ENCODE measurements around the gene NBAS. TPM values are rescaled to one million over a fixed set of nuclear protein-coding genes. Genes with fewer than 3 reads are reported as not detected.

The NBAS gene
- total and polyA plus RNA-seq, 3 experiments from 2014 or later: 22.0 to 34.1 (median 30.6) TPM

DNA sequence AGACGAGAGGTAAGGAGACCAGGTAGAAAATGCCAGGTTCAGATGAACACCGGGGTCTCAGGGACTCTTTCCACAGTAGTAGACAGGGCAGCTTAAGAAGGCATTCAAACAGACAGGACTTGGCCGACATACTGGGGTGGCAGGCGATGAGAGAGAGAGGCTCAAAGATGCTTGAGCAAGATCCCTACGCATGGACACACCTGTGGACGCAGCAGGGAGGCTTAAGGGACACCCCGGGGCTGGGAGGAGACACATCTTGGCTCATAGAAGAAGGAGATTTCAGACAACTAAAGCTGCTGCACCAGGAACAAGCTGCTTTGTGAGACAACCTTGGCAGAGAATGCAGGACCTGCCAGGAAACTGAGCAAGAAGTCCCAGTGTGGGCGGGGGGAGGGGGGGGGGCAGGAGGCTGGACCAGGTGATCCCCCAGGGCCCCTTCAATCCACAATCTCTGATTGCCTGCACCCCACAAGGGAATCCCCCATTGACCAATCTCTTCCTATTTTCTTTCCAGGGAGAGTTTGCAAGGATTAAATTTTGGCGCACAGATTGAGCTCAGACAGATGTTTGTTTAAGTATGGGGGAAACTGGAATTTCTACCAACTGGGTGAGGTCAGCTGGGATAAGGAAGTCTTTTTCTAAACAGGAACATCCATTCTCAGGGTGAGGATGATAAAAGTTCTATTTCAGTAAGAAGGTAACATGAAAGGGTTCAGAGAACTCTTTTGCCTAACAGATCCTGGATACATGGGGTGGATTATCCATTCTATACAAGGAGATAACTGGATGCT, 400.7 kb downstream of the NBAS start:
- Mint-ChIP-seq H3K27ac (peak overlapping the region in 2 of 8 donors; percentile 48 to 78), H3K27me3 (no peaks in the 10 kb centered on the region), H3K4me3 (no peak overlapping the region), H3K4me1 (no peaks in the 10 kb centered on the region), H3K36me3 (peaks cover 0 to 3% (median 0%) of the 10 kb centered on the region in 3 donors), H3K9me3 (no peaks in the 10 kb centered on the region)
- CTCF ChIA-PET: no interaction called here
- Histone ChIP-seq H3K27me3 (ENCODE audit: insufficient read depth, low read length, poor library complexity, severe bottlenecking) (no peaks in the 10 kb centered on the region), H3K9me3 (ENCODE audit: low read length) (no peaks in the 10 kb centered on the region), H3K4me3 (ENCODE audit: low read length) (no peak overlapping the region), H3K36me3 (ENCODE audit: insufficient read depth, low read length) (no peaks in the 10 kb centered on the region), H3K4me1 (ENCODE audit: insufficient read depth, low read length) (no peaks in the 10 kb centered on the region), H3K27ac (ENCODE audit: low read depth, low read length) (no peak overlapping the region)
- POLR2A ChIA-PET: no interaction called here
- DNase-seq: no peak

DNA sequence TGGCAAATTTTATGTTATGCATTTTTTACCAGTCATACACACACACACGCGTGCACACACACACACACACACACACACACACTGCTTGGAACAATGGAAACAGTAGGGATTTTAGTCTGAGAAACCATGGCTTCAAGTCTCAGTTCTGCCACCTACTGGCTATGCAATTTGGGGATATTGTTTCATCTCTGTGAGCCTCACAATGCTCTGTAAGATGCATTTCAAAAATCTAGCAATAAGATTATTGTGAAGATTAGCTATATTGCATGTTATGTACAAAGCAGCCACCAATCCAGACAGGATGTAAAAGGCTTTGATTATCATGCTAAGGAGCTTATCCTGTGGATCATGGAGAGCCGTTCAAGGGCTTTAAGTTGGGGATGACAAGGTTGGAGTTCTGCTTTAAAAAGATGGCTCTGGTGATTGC, 401.4 kb downstream of the NBAS start:
- Histone ChIP-seq H3K4me1 (ENCODE audit: insufficient read depth, low read length) (no peaks in the 10 kb centered on the region), H3K27me3 (ENCODE audit: insufficient read depth, low read length, poor library complexity, severe bottlenecking) (no peaks in the 10 kb centered on the region), H3K36me3 (ENCODE audit: insufficient read depth, low read length) (no peaks in the 10 kb centered on the region), H3K9me3 (ENCODE audit: low read length) (no peaks in the 10 kb centered on the region), H3K4me3 (ENCODE audit: low read length) (no peak overlapping the region), H3K27ac (ENCODE audit: low read depth, low read length) (no peak overlapping the region)
- no peaks in the 10 kb centered on the region for H3K27me3 Mint-ChIP-seq
- no peaks in the 10 kb centered on the region for H3K4me1 Mint-ChIP-seq
- H3K36me3 Mint-ChIP-seq: no peaks in the 10 kb centered on the region
- CTCF ChIA-PET: no interaction called here
- H3K27ac Mint-ChIP-seq: peak overlapping the region in 1 of 8 donors; percentile 78
- H3K9me3 Mint-ChIP-seq: no peaks in the 10 kb centered on the region
- POLR2A ChIA-PET: no interaction called here
- DNase-seq: no peak
- H3K4me3 Mint-ChIP-seq: no peak overlapping the region

DNA sequence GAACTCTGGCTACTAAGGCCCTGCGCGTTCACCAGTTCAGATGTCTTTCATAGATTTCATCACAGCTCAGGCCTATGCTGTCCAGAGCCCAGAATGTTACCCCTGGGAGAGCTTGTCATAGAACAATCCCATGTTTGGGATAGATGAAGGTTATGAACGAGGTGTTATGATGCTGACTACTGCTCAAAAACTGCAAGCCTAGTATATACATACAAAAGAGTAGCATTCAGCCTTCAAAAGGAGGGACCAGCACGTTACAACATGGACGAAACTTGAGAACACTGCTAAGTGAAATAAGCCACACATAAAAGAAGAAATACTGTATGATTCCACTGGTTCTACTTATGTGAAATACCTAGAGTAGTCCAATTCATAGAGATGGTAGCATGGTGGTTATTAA, 401.9 kb downstream of the NBAS start:
- no peaks in the 10 kb centered on the region for H3K36me3 Mint-ChIP-seq

DNA sequence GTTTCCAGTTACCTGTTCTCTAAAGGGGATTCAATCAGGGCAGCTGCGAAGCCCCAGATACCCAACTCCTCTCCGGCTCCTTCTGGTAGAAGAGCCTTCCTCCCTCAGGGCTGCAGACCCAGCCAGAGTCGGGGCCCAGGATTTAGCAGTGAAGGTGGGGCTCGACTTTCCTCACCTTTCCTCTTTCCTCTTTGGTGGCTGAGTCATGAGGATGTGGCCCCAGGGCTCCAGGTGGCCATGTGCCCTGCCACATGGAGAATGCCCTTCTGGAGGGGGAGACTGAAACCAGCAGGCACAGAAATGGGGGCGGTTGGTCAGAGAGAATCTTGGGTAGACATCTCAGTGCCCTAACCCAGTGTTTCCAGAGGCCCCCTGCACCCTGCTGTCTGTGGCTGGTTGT, 402.6 kb downstream of the NBAS start:
- Mint-ChIP-seq H3K36me3 (no peaks in the 10 kb centered on the region), H3K9me3 (no peaks in the 10 kb centered on the region), H3K4me3 (no peak overlapping the region), H3K27me3 (no peaks in the 10 kb centered on the region), H3K27ac (no peak overlapping the region), H3K4me1 (no peaks in the 10 kb centered on the region)
- no peaks in the 10 kb centered on the region for H3K4me1 ChIP-seq (ENCODE audit: insufficient read depth, low read length)
- DNase-seq: no peak
- no peaks in the 10 kb centered on the region for H3K27me3 ChIP-seq (ENCODE audit: insufficient read depth, low read length, poor library complexity, severe bottlenecking)
- no peaks in the 10 kb centered on the region for H3K9me3 ChIP-seq (ENCODE audit: low read length)
- POLR2A ChIA-PET: no interaction called here
- CTCF ChIA-PET: no interaction called here
- H3K4me3 ChIP-seq (ENCODE audit: low read length): no peak overlapping the region
- H3K27ac ChIP-seq (ENCODE audit: low read depth, low read length): no peak overlapping the region
- H3K36me3 ChIP-seq (ENCODE audit: insufficient read depth, low read length): no peaks in the 10 kb centered on the region

More for the DNA sequence above, 401.9 kb downstream of the NBAS start:
- Histone ChIP-seq H3K4me1 (ENCODE audit: insufficient read depth, low read length) (no peaks in the 10 kb centered on the region), H3K9me3 (ENCODE audit: low read length) (no peaks in the 10 kb centered on the region), H3K27me3 (ENCODE audit: insufficient read depth, low read length, poor library complexity, severe bottlenecking) (no peaks in the 10 kb centered on the region), H3K36me3 (ENCODE audit: insufficient read depth, low read length) (no peaks in the 10 kb centered on the region), H3K27ac (ENCODE audit: low read depth, low read length) (no peak overlapping the region), H3K4me3 (ENCODE audit: low read length) (no peak overlapping the region)
- Mint-ChIP-seq H3K27me3 (no peaks in the 10 kb centered on the region), H3K4me3 (no peak overlapping the region), H3K9me3 (no peaks in the 10 kb centered on the region), H3K27ac (peak overlapping the region in 1 of 8 donors; percentile 43), H3K4me1 (no peaks in the 10 kb centered on the region)
- CTCF ChIA-PET: no interaction called here
- POLR2A ChIA-PET: no interaction called here
- no peak for DNase-seq

DNA sequence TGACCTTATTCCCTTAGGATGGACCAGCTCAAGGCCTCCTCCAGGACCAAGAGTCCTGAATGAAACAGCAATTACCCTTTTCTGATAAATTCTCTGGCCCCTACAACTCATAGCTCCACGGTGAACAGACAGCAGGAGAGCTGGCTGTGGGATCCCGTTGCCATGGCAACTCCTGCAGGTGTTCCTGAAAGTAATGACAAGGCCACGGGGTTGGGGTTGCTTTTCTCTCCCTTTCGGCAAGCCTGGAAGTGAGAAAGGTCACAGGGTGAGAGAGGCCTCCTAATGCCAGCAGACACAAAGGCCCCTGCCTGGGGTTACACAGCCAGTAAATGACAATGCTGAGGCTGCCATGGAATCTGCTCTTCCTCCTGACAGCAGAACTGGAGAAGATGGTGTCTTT, 403.0 kb downstream of the NBAS start:
- H3K36me3 ChIP-seq (ENCODE audit: insufficient read depth, low read length): no peaks in the 10 kb centered on the region
- Mint-ChIP-seq H3K4me3 (no peak overlapping the region), H3K27me3 (no peaks in the 10 kb centered on the region), H3K4me1 (no peaks in the 10 kb centered on the region), H3K9me3 (no peaks in the 10 kb centered on the region), H3K27ac (no peak overlapping the region), H3K36me3 (no peaks in the 10 kb centered on the region)
- H3K27ac ChIP-seq (ENCODE audit: low read depth, low read length): no peak overlapping the region
- no peak for DNase-seq
- POLR2A ChIA-PET: no interaction called here
- no peaks in the 10 kb centered on the region for H3K27me3 ChIP-seq (ENCODE audit: insufficient read depth, low read length, poor library complexity, severe bottlenecking)
- no peaks in the 10 kb centered on the region for H3K9me3 ChIP-seq (ENCODE audit: low read length)
- no peak overlapping the region for H3K4me3 ChIP-seq (ENCODE audit: low read length)
- CTCF ChIA-PET: no interaction called here
- no peaks in the 10 kb centered on the region for H3K4me1 ChIP-seq (ENCODE audit: insufficient read depth, low read length)

DNA sequence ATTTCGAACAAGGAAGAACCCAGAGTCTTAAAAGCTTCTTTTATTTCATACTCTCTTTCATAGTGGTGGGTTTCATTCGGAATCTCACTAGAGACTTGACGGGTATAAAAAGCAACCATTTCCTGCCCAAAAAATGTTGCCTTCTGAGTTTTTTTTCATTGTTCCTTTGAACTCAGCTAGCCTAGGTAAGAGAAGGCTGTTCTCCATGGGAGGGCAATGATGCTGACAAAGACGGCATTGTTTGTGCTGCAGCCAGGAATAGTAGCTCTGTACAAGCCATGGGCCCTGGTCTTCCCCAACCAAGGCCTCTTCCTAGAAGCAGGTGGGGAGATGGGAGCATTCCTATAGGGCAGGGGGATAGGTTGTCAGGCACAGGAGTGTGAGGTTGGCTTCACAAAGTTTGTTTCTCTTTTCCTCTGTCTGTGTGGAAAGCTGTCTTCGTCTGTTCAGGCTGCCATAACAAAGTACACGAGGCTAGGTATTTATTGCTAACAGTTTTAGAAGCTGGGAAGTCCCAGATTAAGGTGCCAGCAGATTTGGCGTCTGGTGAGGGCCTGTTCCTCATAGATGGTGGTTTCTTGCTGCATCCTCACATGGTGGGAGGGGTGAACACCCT, 405.1 kb downstream of the NBAS start:
- no peak overlapping the region for H3K27ac ChIP-seq (ENCODE audit: low read depth, low read length)
- ChIA-PET CTCF (no interaction called here), POLR2A (no interaction called here)
- Mint-ChIP-seq H3K27ac (no peak overlapping the region), H3K4me3 (no peak overlapping the region), H3K9me3 (no peaks in the 10 kb centered on the region), H3K36me3 (no peaks in the 10 kb centered on the region), H3K4me1 (no peaks in the 10 kb centered on the region), H3K27me3 (no peaks in the 10 kb centered on the region)
- H3K9me3 ChIP-seq (ENCODE audit: low read length): no peaks in the 10 kb centered on the region
- DNase-seq: peak in 1 of 5 donors; percentile 34
- H3K4me1 ChIP-seq (ENCODE audit: insufficient read depth, low read length): no peaks in the 10 kb centered on the region
- H3K4me3 ChIP-seq (ENCODE audit: low read length): no peak overlapping the region
- H3K27me3 ChIP-seq (ENCODE audit: insufficient read depth, low read length, poor library complexity, severe bottlenecking): no peaks in the 10 kb centered on the region
- H3K36me3 ChIP-seq (ENCODE audit: insufficient read depth, low read length): no peaks in the 10 kb centered on the region

DNA sequence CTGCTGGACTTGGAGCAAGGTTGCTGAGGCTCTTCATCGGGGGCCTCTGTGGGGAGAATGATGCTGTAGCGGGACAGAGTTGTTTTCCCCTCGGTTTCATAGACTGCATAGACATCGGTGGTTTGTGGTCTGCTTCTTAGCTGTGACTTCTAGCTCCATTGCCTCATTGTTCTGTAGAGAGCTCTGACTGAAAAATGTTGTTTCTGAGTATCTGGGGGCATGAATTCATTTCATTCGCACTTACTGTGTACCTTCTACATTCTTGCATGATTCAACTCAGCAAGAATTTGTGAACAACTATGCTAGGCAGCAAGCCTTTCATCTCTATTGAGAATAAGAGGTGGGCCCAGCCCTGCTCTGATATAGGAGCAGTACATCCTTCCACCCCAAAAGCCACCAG, 406.8 kb downstream of the NBAS start:
- no peaks in the 10 kb centered on the region for H3K4me1 ChIP-seq (ENCODE audit: insufficient read depth, low read length)
- ChIA-PET POLR2A (no interaction called here), CTCF (interaction anchor here (1.0 kb wide), 1 partner anchor 125 kb away, joined by 3 read pairs; no protein-coding TSS in a partner anchor)
- H3K9me3 Mint-ChIP-seq: no peaks in the 10 kb centered on the region
- no peaks in the 10 kb centered on the region for H3K36me3 ChIP-seq (ENCODE audit: insufficient read depth, low read length)
- H3K9me3 ChIP-seq (ENCODE audit: low read length): no peaks in the 10 kb centered on the region
- H3K36me3 Mint-ChIP-seq: no peaks in the 10 kb centered on the region
- no peaks in the 10 kb centered on the region for H3K4me1 Mint-ChIP-seq
- no peak overlapping the region for H3K27ac Mint-ChIP-seq
- H3K27me3 ChIP-seq (ENCODE audit: insufficient read depth, low read length, poor library complexity, severe bottlenecking): no peaks in the 10 kb centered on the region
- H3K27ac ChIP-seq (ENCODE audit: low read depth, low read length): no peak overlapping the region
- no peak for DNase-seq
- no peaks in the 10 kb centered on the region for H3K27me3 Mint-ChIP-seq
- H3K4me3 ChIP-seq (ENCODE audit: low read length): no peak overlapping the region
- no peak overlapping the region for H3K4me3 Mint-ChIP-seq

DNA sequence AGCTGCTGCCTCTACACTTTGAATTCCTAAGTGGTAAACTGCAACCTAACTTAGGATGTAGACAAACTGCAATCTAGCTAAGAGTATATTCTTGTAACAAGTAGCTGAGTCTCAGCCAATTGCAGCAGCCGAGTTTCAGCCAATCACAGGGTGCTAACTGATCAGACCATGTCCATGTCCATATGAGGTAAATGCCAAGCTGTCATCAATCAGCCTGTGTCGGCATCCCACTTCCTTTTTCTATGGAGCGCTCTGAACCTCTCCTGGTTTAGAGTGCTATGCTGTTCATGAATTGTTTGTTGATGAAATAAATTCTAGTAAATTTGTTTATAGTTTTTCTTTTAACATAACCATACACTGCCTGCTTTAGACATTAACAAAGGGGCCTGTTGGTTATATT, 408.8 kb downstream of the NBAS start:
- Mint-ChIP-seq H3K36me3 (no peaks in the 10 kb centered on the region), H3K9me3 (no peaks in the 10 kb centered on the region), H3K4me3 (no peak overlapping the region), H3K27me3 (no peaks in the 10 kb centered on the region), H3K4me1 (no peaks in the 10 kb centered on the region), H3K27ac (no peak overlapping the region)
- H3K27me3 ChIP-seq (ENCODE audit: insufficient read depth, low read length, poor library complexity, severe bottlenecking): no peaks in the 10 kb centered on the region
- CTCF ChIA-PET: no interaction called here
- H3K27ac ChIP-seq (ENCODE audit: low read depth, low read length): no peak overlapping the region
- H3K4me3 ChIP-seq (ENCODE audit: low read length): no peak overlapping the region
- no peaks in the 10 kb centered on the region for H3K9me3 ChIP-seq (ENCODE audit: low read length)
- DNase-seq: no peak
- H3K4me1 ChIP-seq (ENCODE audit: insufficient read depth, low read length): no peaks in the 10 kb centered on the region
- no peaks in the 10 kb centered on the region for H3K36me3 ChIP-seq (ENCODE audit: insufficient read depth, low read length)
- POLR2A ChIA-PET: no interaction called here
